Fibroblast of peridontal ligament (primary cell): ENCODE measurements around the gene DGKA.
A peak's percentile ranks its signal among the peaks of the same experiment; 100 is the strongest.
"Not testable (repeated sequence)": the region's sequence is repeated elsewhere in the genome, so short reads cannot be mapped to it uniquely, and the experiment has no call there.

Source experiments
- DNase-seq: peaks from one replicate; pipeline ENCODE4 v3.0.0-alpha.2; 2010; ENCODE audit errors: extremely low read depth

The DGKA gene

DNA sequence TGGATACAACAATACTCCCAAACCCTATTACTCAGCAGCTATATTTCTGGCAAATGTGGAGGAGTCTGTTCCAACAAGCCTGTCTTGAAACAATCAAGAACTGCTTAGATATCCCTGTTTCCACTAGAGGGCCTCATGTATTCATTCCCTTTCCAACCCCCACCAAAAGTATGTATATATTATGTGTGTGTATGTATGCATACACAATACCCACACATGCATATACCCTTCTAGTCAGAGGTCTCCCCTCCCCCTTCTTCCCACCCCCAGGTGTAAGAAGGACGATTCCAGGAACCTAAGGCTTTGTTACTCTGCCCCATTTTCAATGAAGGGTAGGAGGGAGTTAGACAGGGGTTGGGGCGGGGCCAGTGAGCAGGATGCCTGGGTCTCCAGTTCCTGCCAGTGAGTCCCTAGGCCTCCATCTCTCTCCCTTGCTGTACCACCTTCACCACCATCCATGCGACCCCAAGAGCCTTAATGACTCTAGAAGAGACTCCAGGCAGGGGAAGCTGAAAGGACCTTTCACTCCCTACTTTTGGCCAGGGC is at the start of gene DGKA:
TSS of gene DGKA (plus strand) at position 392 of the 546 bp plus-strand sequence. CDS start 5,342 bp downstream, outside the sequence.
- DNase-seq = peak; percentile 90

DNA sequence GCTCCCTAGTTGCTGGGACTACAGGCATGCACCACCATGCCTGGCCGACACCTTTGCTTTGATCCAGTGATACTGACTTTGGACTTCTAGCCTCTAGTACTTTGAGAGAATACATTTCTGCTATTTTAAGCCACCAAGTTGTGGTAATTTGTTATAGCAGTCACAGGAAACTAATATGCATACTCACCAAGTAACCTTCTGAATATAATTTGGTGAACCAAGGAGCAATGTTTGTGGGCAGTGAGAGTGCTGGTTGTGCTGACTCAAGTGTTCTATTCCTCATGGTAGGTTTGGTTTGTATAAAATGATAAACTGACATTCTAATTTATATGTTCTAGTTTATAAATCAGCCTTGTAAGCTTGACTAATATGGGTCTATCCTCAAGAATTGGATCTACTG is 45.8 kb upstream of the DGKA start:
- no peak for DNase-seq

- DNase-seq = no peak
These were observed 39.7 kb upstream of the DGKA start for GRCh38 chr12:55891310-55891709.

- no peak for DNase-seq
These were observed 37.2 kb upstream of the DGKA start for GRCh38 chr12:55893723-55894122.

GRCh38 chr12:55899082-55899481 is 31.9 kb upstream of the DGKA start:
- peak; percentile 64 for DNase-seq

GRCh38 chr12:55901881-55902490 is 29.0 kb upstream of the DGKA start:
- no peak for DNase-seq

DNA sequence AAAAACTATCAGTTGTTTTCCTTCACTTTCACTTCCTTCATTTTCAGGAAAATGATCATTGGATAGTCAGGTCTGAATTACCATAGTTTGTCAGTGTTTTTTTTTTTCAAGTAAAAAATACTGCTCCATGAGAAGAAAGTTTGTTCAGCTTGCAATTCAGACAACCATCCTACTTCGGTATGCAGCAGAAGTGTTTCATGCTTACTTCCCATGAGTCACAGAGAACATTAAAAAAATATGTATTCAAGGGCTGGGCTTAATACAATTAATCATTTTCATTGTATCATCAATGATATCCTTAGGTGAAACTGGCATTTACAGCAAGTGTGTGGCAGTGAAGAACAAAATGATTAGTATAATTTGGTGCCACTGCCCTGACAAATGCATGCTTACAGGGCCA is 24.9 kb upstream of the DGKA start:
- peak; percentile 38 for DNase-seq

DNA sequence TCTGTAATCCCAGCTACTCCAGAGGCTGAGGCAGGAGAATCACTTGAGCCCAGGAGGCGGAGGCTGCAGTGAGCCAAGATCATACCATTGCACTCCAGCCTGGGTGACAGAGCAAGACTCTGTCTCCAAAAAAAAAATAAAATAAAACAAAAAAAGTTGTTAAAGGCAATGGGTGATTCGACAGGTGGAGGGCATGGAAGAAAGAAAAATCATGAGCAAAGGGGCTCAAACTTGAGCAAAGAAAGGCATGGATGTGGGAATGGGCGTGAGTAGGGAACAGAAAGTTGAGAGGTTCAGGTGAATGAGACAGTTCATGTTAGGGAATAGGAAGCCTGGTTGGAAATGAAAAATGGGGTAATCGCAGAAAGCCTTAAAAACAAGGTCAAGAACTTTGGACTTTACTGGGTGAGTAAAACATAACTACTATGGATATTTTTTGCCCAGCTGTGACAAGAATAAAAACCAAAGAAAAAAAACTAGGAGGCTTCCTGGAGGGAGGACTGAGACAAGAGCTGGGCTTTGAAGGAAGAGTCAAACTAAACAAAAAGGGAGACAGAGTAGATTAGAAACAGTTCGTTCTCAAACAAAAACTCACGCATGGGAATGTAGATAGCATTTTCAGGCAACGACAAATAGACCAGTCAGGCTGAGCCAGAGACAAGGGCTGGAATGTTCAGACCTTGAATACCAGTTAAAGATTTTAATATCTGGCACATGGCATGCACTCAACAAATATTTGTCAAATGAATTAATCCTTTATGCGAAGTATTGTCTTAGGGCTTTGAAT is 22.0 kb upstream of the DGKA start:
- peak; percentile 13 for DNase-seq

- no peak for DNase-seq
These were observed 21.5 kb upstream of the DGKA start for GRCh38 chr12:55909513-55909884.

DNA sequence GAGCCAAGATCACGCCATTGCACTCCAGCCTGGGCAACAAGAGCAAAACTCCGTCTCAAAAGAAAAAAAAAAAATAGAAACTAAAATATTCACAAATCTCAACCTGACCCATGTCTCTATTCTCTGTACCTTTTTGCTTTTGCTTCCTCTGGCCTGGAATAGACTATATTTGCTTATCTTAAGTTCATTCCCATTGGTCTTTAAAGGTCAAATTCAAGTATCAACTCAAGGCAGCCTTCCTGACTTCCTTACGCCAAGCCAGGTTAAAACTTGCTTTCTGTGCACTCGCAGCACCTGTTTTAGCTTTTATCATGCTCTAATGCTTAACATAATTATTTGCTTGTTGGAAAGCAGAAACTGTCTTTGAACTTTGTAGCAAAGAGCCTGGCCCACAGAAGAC is 18.1 kb upstream of the DGKA start:
- no peak for DNase-seq

GRCh38 chr12:55915482-55915859 is 15.5 kb upstream of the DGKA start:
- no peak for DNase-seq

- DNase-seq = not testable (repeated sequence)
These were observed 11.9 kb upstream of the DGKA start for GRCh38 chr12:55919032-55919431.

- DNase-seq = no peak
These were observed 8.8 kb upstream of the DGKA start for GRCh38 chr12:55922126-55922525.

- not testable (repeated sequence) for DNase-seq
These were observed 7.3 kb upstream of the DGKA start for GRCh38 chr12:55923648-55924047.

- no peak for DNase-seq
These were observed 5.6 kb upstream of the DGKA start for GRCh38 chr12:55925371-55925770.

DNA sequence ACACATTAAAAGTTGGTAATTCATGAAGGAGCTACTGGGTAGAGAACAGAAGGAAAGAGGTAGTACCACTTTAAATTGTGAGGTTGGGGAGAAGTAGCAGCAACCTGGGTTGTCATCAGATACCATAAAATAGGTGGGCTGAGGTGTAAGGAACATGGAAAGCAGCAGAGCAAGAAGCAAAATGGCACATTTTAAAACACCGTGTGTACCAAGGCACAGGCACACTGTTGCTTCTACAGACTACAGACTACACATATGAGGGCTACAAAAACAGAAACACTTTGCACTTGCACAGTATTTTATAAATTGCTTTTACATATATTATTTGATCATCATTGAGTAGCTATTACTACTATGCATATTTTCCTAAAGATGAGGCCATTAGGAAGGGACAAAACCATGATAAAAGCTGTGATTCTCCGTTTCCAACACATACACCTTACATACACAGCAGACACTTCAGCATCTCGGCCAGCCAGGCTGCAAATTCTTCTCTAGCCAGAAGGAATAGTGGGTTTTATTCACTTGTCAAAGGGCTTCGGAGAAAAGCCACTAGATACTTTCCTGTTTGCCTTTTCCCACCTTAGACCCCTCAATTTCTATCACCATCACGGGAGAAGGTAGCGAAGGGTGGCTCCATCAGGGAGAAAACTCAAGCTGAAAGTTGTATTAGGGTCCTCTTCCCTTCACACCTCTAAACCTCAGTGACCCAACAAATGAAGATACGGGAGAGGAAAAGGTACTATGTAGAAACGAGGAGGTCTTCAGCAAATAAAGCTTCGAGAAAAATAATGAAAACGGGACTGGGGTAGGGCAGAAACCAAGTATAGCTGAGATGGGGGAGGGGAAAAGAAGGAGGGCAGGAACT is 4.9 kb upstream of the DGKA start:
- DNase-seq = no peak

DNA sequence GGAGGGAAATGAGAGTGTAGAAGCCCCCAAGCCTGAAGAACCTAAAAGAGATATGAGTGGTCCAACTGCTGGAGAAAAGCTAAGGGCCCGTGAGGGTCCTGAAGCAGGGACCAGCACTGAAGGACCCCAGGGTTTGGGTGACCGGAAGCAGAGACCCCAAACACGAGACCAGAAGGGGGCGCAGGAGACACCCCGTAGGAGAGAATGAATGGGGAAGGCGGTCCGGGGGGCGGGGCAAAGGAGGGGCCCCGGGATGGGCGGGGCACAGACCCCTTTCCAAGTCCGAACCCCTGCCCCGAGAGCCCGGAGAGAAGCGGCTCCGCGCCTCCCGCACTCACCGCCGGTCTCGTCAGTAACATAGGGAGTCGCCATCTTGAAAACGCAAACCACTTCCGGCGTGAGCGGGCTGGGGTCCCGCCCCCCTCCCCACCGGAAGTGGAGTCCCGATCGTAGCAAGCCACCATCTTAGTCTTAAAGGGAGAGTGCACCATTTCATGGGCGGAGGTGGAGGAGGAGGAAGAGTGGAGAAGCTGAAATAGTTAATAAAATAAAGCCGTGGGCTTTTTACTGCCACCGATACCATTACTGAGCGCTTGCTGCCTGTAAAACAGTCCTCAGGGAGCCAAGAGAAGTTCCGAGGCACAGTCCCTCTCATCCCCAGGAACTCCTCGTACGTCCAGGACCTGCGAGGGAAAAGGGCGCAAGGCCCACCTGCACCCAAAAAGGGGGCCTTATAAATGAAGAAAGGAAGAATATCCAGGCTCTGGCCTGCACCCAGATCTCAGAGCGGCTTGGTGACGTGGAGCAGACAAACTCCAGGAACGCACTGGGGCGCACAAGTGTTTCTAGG is 4.0 kb upstream of the DGKA start:
- DNase-seq = peak; percentile 88

DNA sequence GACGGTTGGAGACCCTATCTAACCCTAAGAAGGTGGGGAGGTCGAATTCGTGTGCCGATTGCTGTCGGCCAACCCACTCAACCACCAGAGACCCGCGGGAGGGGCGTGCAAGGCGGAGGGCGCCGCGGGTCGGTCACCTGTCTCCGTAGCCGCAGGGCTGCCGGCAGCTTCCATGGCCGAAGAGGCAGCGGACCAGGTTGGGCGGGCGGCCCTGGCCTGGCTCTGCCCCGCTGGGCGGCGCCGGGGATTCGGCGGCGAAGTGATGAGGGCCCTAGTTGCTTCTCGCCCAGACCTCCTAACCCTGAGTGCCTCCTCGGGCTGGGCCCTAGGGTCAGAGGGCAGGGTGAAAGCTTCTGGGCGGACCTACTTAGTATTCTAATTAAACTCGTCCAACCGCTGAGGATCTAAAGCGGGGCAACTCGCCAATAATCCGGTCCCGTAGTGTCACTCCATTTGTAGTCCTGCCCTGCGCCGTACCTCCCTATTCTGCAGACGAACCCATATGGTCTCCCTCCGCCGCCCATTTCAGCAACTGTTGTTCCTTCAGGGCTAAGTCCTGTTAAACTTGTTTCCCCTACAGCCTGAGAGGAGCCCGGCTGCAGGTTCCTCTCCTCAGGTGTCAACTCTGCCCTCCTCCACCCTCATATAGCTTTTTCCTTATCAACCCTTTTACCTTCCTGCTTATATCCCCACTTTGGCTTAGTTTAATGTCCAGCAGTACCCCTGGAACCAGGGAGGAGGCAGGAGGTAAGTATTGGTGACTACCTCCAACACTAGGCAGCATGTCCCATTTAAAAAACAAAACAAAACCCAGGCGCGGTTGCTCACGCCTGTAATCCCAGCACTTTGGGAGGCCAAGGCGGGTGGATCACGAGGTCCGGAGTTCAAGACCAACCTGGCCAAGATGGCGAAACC is 3.1 kb upstream of the DGKA start, which contains the start of gene PYM1:
TSS of gene PYM1 (minus strand) at position 307 of the 915 bp plus-strand sequence. CDS start at position 174, 133 bp downstream.
- DNase-seq = peak; percentile 60

DNA sequence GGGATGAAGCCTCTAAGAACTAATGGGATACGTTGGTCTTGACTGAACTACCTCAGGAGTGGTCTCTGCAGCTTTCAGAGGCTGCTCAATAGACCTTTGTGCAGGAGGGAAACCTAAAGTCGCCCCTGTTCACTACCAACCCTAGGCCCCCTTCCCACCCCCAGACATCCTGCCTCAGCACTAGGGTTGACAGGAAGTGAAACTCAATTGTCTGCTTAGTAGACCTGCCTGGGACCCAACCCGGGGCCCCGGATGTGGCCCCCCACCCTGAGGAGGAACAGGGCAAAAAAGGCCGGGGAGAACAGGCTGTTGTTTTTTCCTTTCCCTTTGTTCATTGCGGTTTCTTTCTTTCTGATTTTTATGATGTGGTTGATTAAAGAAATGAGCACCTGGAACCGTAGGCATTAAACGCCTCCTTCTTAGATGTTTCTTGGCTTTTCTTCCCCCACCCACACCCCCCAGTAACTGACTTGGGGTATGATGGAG is 1.6 kb upstream of the DGKA start:
- DNase-seq = no peak

DNA sequence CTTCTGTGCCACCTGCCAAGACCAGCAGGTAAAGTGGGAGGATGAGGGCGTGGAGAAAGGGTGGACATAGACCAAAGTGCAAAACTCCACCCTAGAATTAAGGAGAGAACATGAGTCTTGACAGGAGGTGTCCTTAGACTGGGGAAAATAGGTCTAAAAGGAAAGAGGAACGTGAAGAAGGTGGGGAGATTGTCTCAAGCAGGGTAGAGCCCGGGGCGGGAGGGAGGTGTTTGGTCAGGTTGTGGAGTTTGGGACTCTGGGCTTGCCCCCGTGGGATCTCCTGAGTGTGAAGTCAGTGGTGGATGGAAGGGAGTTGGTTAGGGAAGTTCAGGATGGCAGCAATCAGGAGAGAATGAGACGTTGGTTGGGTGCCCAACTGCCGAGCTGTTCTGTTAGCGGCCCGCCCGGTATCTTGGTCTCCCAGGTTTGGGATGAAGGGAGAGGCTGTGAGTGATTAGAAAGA is 386 bp downstream of the DGKA start:
- DNase-seq = no peak
